GM12874 (cell line): ENCODE data around the gene FCN3.

Experiments used
- CTCF ChIP-seq: IDR thresholded peaks from 2 replicates; pipeline ENCODE4 v1.5.1; 2011; ENCODE audit warnings: low read depth, mild to moderate bottlenecking, control low read depth, low read length, moderate library complexity; ENCODE audit not compliant: insufficient read depth

FCN3 gene

DNA sequence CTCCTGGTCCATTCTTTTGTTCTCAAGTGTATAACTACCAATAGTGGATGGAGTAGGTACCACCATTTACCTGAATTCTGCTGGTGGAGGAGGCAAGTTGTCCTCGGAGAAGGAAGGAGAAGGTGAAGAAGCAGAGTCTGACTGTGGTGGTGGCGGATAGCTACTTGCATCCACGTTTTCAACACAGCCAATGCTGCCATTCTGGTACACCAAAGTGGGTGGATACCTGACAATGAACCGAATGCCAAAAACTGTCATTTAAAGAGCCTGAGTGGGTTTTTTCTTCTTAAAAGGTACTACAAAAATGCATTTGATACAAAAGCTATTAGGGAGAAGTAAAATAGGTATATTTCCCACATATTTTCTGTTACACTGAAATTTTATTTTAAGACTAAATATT lies 37.9 kb upstream of the FCN3 start:
- TF ChIP-seq CTCF: no peak

GRCh38 chr1:27410709-27411108 lies 36.1 kb upstream of the FCN3 start:
- TF ChIP-seq CTCF: no peak

DNA sequence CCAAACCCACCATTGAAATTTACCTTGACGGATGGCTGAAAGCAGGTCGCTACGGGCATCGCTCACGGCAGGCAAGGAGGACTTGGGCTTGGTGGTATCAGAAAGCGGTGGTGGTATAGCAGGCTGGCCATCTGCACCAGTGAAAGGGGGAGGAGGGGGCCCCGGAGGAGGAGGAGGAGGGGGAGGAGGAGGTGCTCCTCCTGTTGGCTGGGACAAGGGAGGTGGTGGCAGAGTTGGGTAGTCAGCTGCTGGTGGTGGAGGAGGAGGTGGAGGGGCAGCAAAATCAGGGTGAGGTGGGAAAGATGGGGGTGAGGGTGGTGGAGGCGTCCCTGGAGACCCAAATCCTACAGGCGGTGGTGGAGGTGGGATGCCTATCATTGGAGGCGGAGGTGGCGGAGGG lies 35.0 kb upstream of the FCN3 start:
- no peak for TF ChIP-seq CTCF

- TF ChIP-seq CTCF: no peak
Observed at GRCh38 chr1:27408151-27408550, 33.5 kb upstream of the FCN3 start.

DNA sequence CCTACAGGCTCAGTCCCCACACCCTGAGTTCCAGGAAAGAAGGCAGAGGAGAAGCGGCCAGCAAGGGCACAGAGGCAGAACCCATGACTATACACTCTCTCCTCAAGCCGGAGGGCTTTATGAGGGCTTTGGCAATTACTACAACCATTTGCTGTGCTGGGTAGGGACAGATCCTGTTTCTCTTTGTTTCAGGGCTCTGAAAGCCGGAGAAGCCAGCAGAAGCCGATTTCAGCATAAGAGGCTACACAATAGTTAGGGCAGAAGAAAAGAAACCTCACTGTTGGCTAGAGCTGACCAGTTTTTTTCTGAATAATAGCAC lies 31.7 kb upstream of the FCN3 start:
- TF ChIP-seq CTCF: no peak

- TF ChIP-seq CTCF: no peak
Observed at GRCh38 chr1:27405074-27405473, 30.4 kb upstream of the FCN3 start.

DNA sequence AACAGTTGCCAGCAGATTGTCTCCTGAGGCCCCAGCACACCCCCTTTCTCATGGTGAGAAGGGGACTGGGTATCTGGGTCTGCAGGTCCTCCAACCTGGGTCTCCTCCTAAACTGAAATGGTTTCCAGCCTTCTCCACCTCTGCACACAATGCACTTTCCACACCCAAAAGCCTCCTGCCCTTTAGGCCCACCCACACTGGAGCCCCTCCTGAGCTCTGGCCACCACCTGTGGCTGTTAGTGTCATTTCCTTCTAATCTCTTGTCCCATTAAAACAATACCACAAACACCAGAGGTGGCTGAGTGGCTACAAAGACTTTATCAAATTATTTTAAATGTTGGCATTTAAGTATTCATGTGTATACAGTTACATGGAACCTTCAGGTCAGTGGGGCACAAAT lies 29.3 kb upstream of the FCN3 start:
- no peak for TF ChIP-seq CTCF
